HG03108 (cell line): Measurements from ENCODE around the gene DYNC1I1.
A peak's percentile ranks its signal among the peaks of the same experiment; 100 is the strongest.

Experiments used
- ATAC-seq: cut with Tn5 transposase; IDR thresholded peaks from one replicate; pipeline ENCODE4 v1.9.1; 2021; ENCODE audit warnings: moderate library complexity; ENCODE audit not compliant: unreplicated experiment

DYNC1I1 gene

DNA sequence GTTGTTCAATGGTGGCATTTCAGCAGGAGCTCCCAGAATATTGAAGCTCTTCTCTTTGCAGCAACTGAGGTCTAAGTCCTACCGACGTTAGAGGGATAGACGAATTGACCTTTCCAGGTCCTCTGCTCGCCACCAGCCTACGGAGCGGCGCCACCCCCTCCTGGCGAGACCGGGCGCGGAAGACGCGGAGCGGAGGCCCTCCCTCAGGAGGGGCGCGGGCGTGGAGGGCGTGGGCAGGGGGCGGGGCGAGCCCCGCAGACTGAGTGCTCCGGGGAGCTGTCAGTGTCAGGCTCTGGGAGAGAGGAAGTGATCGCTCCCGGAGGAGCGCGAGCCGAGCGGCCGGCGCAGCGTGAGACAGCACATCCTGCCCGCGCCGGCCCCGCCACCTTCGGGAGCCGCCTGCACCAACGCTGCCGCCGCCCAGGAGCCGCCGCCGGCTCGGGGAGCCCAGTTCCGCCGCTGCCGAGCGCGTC is at the start of gene DYNC1I1:
Gene DYNC1I1, plus strand, starts transcription at position 257 of the 473 bp plus-strand sequence. CDS start 32,176 bp downstream, outside the sequence.
- peak; percentile 89 for ATAC-seq

DNA sequence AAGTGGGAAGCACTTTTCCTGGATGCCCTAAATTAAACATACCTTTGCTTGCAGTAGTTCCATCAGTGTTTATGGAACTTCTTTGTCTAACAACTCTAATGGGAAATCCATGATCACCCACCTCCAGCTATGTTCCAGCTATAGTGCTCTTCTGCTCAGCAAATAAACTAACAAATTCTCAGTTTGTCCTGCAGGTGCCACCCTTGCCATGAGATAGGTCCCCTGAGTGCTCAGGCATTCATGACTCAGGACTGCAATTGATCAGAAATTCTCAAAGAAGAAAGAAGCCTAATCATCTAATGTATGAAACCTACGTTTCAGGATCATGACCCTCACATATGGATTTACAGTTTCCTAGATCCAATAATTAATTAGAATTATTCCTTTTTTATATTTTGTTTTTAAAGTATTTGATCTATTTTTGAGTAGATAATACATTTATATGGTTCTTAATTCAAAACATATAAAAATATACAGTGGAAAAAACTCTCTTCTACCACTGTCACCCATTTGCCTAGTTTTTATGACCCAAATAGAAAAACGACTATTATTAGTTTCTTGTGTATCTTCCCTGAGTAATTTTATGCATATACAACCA is 48.7 kb upstream of the DYNC1I1 start:
- peak; percentile 52 for ATAC-seq

DNA sequence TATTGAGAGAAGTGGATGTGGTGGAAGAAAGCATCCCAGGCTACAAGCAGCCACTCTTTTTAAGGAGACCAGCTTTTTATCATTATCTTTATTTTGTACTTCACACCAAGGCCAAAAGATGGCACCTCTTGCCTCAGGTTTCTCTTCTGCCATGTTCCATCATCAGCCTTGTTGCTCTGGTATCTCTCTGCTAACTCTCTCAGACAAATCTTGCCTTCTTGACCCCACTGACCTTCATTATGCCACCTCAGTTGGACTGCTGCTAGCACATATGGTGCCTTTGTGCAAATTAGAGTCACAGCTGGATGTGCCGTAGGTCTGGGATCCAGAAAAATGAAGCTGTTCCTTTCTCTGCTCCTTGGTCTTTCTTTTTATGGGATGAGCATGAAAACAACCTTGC is 47.1 kb upstream of the DYNC1I1 start:
- ATAC-seq = no peak

DNA sequence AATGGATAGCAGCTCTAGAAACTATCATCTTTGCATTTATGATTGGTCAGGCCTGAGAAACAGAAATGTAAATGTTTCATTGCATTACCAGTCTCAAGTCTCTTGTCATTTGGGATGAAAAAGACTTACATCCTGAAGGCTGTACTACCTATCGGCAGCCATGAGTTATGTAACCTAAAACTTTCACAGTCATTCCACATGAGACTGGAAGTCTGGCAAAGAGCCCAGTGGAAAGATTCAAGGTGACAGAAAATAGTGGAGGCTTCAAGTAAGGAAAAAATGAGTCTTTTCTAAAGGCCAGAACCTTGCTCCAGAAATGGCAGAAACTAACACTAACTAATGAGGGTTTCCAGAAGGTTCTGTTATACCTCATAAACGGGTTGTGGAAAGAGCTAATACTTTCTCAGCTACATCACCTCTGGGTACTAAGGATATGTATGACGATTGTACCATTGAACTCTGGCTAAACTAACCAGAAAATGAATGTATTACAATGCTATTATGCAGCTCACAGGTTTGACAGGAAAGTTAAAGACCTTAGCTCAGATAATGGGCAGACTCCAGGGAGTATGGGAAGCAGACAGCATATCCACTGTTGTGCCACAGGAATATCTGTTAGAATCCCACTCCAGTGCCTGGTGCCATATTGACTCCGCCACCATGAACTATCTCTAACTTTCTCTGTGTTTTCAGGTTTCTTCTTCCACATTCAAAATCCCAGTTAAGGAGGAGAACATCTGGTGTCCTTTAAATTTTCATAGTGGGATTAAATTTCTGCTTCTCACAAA is 41.7 kb upstream of the DYNC1I1 start:
- no peak for ATAC-seq

- ATAC-seq = no peak
These were observed 35.7 kb upstream of the DYNC1I1 start for GRCh38 chr7:95736635-95737034.

- no peak for ATAC-seq
These were observed 34.4 kb upstream of the DYNC1I1 start for GRCh38 chr7:95737828-95738505.

- no peak for ATAC-seq
These were observed 23.3 kb upstream of the DYNC1I1 start for GRCh38 chr7:95749044-95749443.

GRCh38 chr7:95749515-95749914 is 22.8 kb upstream of the DYNC1I1 start:
- ATAC-seq = no peak

DNA sequence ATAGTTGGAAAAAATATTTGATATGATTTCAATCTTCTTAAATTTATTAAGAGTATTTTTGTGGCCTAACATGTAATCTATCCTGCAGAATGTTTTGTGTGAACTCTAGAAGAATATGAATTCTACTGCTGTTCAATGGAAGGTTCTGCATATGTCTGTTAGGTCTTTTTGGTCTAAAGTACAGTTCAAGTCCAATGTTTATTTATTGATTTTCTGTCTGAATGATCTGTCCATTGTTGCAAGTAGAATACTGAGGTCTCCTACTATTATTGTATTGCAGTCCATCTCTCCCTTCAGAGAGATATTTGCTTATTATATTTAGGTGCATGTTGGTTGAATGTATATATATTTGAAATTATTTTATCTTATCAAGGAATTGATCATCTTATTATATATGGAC is 18.9 kb upstream of the DYNC1I1 start:
- no peak for ATAC-seq

- no peak for ATAC-seq
These were observed 16.9 kb upstream of the DYNC1I1 start for GRCh38 chr7:95755277-95755934.

- ATAC-seq = no peak
These were observed 14.2 kb upstream of the DYNC1I1 start for GRCh38 chr7:95758187-95758586.

DNA sequence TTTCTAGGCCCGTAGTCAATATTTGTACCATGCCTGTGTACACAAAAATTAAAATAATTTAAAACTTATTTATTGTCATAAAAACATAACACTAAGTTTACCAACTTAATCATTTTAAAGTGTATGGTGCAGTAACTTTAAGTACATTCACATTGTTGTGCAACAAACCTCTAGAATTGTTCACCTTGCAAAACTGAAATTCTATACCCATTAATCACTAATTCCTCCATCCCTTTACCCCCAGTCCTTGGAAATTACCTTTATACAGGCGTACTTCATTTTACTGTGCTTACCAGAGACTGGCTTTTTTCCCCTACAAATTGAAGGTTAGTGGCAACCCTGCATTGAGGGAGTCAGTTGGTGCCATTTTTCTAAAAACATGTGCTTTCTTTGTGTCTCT is 6.3 kb upstream of the DYNC1I1 start:
- ATAC-seq = no peak

- no peak for ATAC-seq
These were observed 5.7 kb upstream of the DYNC1I1 start for GRCh38 chr7:95766657-95767056.

DNA sequence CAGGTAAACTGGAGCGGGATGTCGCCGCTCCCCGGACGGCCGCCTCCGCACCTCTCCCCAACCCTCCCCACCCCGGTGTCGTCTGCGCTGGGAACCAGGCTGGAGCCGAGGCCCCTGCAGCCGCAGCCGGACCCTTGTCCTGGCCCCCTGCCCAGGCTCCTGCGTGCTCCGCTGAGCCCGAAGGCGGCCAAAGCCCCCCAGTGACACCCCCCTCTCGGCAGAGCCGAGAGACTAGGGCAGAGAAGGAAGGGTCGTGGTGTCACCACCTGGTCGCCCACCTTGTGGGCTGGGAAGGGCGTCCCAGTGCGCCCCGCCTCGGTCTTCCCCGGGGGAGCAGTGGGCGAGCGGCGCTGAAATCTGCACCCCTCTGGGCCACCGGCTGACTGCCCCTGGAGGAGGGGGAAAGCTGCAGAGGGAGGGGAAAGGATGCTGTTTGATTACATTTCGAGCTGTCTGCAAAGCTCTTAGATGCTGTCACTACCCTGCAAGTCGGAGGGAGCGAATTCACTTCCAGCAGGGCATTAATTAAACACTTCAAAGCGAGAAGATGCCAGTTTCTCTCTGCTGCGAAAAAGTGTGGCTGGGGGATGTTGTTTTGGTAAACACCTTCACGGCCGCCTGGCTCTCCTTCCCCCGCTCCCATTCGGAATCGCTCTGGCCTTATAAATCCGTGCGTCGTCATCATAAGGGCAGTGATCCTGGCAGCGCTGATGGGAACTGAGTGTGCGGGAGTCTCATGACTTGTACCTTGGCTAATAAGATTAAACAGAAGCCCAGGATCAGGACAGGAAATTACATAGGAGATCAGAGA is 622 bp downstream of the DYNC1I1 start:
- no peak for ATAC-seq

- ATAC-seq = no peak
These were observed 4.3 kb downstream of the DYNC1I1 start for GRCh38 chr7:95776561-95777185.

- ATAC-seq = no peak
These were observed 4.9 kb downstream of the DYNC1I1 start for GRCh38 chr7:95777269-95777668.

DNA sequence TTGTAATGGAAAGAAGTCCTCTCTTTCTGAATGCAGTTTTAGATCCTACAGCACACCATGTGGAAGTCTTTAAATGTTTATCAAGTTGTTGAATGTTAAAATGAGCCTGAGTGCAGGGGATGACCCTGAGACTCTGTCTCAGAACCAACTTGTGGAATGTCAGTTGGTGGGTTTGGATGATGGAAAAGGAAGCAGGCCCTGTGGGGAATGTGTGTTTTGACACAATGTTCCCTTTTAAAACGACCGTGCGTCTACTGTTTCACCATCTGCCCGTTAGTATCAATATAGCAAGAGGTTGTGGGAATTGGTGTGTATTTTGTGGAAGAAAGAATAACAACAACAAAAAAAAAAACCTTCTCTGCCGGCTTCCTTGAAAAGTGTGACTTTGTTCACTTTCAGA is 8.3 kb downstream of the DYNC1I1 start:
- no peak for ATAC-seq

DNA sequence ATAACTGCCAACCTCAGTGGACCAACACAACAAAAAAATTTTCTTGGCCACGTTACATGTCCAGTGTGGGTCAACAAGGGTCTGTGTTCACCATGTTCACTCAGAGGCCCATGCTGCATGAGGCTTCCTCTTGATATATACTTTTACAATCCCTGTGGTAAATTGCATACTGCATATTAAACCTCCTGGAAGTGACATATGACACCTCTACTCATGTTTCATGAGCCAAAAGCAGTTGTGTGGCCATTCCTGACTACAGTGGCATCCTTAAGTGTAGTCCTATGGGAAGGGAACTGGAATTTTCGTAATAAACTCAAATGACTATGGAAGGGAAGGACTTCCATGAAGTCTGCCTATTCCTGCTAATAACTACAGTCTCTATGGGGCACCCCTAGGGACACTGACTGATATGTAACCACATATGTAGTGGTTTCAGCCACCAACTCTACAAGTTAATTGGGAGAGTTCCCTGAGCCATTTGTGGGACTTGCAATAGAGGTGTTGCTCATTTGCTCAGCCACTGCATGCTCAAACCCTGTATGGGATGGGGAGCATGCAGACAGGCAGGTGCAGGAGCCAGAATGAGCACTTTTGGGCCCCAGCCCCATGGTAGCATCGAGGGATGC is 9.7 kb downstream of the DYNC1I1 start:
- no peak for ATAC-seq

DNA sequence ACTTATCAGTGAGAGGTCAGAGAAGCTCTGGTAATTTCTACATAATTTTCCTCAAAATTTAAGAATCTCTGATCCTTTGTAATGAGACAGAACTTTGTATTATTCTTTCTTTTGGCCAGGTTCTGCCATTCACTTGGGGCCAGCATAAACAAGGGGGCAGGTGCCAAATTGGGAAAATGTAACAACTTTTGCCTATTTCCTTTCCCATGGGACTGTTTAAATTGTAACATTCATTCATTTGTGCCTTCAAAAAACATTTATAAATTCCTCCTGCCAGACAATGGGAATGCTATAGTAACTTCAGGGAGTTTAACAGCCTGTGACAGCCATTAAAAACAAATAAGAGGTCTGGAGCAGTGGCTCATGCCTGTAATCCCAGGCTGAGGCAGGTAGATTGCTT is 12.4 kb downstream of the DYNC1I1 start:
- no peak for ATAC-seq

- ATAC-seq = no peak
These were observed 15.9 kb downstream of the DYNC1I1 start for GRCh38 chr7:95788258-95788657.
